ENCODE data around the gene VASN.

VASN gene

DNA sequence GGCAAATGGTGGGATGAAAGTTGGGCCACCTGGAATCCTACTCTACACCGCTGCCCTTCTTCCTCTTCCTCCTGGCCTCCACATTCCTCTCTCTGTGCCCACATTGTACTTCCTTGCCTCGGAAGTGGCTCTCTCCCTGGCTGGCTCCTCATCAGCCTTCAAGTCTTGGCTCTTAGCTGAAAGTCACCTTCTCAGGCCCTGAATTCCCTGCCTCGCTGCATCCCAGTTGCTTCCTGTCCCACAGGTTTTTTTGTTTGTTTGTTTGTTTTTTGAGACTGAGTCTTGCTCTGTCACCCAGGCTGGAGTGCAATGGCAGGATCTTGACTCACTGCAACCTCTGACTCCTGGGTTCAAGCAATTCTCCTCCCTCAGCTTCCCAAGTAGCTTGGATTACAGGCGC, 18.0 kb upstream of the VASN start:
- DNase-seq (ENCODE audit: low read depth in 2 of 2): no peak

DNA sequence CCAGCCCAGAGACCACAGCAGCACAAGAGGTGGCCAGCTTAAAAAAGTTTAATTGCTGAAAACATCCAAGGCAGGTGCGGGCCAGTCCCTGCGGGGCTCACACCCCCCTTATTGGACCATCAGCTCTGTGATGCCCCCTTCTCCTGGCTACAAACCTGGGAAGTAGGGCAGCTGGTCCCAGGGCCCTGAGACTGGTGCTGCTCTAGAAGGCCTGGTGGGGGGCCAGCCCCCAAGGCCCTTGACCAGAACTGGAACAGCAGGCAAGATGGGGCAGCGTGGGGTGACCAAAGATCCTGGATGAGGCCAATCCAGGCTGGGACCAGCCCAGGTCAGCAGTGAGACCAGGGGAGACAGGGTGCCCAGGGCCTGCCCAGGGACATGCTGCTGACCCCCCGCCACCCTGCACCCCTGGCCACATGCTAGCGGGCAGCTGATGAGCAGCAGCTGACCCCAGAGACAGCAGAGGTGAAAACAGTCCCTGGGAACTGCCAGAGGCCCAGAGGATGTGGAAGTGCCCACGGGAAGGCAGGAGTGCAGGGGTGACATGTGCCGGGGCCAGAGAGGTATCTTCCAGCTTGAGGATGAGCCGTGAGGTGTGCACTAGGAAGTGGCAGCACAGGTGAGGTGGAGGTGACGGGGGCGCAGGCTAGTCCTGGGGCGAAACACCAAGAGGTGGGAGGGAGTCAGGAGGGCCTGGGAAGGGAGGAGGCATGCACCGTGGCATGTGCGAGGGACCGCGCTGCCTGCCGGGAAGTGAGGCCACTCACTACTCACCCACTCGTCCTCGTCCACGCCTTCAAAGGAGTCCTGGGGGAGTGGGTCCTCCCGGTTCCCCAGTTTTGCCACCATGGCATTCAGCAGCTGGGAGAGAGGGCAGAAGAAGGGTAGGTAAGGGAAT, 16.9 kb upstream of the VASN start:
- DNase-seq (ENCODE audit: low read depth in 2 of 2): no peak

DNA sequence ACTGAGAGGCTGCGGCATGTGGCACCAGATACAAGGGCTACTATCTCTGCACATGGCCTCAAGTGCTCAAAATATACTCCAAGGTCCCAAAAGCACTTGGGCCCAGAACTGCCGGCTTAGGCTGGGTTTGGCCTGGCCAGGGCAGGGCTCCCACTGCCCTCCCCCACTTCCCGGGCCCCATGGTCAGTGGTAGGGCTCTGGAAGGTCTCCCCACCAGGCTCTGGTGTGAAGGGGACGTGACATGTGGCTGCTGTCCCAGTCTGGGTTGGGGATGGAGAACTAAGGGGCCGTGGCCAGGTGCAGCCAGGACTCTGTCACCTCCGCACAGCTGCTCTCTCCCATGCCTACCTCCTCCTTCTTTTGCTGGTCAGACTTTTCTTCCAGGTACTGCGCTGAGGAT, 14.8 kb upstream of the VASN start:
- DNase-seq (ENCODE audit: low read depth in 2 of 2): no peak

DNA sequence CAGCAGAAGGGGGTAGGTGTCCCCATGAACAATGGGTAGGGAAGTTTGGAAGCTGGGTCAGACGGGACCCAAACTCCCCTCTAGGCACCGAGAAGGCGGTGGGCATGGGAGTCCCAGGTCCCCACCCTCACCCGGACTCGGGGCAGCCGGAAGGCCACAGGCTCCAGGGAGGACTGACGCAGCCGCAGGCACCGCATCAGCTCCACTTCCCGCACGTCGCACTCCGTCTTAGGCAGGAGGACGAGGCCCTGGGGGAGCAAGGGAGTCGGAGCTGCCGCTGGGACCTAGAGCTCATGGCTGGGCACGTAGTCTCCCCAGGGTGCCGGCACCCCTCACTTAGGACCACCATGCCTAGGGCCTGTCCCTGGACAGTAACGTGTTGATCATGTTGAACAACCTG, 13.4 kb upstream of the VASN start:
- DNase-seq (ENCODE audit: low read depth in 2 of 2): no peak

DNA sequence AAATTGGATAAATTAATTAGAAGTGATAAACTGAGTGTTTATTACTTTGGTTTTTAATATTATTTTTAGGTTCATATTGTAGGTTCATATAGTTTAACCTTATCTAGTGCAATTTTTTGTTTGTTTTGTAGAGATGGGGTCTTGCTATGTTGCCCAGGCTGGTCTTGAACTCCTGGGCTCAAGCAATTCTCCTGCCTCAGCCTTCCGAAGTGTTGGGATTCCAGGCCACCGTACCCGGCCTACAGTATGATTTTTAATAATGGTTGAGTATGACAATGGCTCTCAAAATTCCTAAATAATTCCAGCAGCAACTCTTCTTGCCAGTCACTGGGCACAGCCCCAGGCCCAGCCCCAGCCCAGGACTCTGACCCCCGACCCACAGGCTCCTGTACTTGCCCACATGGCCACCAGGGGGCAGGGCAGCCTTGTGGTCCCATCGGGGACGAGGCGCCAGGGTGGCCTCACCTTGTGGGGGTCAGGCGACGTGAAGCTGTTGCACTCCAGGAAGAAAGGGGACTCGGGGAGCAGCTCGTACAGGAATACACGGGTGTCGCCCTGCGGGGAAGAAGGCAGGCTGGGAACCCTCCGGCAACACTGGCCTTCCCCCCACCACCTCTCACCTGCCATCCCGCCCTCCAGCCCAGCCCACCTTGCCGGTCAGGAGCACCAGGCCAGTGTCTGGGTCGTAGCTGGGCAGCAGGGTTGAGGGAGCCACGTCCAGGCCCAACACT, 12.7 kb upstream of the VASN start:
- peak; percentile 50 to 56 for DNase-seq (ENCODE audit: low read depth in 2 of 2)

DNA sequence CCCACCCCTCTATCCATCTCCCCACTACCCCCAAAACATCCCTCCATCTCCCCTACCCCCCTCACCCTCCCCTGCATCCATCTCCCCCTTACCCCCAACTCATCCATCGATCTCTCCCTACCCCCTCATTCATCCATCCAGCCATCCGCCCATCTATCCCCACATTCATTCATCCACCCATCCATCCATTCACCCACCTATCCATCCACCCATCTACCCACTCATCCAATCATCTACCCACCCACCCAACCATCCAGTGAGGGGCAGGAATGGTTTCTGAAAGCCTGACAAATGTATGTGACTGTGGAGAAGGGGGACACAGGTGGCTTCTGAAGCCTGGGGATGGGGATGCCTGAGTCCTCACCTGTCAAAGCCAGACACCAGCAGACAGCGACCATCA, 11.7 kb upstream of the VASN start:
- no peak for DNase-seq (ENCODE audit: low read depth in 2 of 2)

DNA sequence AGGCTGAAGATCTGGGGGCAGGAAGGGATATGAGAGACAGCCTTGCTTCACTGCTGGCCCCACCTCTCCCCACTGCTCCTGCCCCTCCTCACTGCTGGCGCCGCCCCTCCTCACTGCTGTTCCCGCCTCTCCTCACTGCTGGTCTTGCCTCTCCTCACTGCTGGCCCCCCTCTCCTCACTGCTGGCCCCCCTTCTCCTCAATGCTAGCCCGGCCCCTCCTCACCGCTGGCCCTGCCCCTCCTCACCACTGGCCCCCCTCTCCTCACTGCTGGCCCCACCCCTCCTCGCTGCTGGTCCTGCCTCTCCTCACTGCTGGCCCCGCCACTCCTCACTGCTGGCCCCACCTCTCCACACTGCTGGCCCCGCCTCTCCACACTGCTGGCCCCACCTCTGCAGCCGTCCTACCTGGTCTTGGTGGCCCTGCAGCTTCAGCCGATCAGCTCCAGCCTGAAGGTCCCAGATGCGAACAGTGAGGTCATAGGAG, 11.1 kb upstream of the VASN start:
- DNase-seq (ENCODE audit: low read depth in 2 of 2): no peak

DNA sequence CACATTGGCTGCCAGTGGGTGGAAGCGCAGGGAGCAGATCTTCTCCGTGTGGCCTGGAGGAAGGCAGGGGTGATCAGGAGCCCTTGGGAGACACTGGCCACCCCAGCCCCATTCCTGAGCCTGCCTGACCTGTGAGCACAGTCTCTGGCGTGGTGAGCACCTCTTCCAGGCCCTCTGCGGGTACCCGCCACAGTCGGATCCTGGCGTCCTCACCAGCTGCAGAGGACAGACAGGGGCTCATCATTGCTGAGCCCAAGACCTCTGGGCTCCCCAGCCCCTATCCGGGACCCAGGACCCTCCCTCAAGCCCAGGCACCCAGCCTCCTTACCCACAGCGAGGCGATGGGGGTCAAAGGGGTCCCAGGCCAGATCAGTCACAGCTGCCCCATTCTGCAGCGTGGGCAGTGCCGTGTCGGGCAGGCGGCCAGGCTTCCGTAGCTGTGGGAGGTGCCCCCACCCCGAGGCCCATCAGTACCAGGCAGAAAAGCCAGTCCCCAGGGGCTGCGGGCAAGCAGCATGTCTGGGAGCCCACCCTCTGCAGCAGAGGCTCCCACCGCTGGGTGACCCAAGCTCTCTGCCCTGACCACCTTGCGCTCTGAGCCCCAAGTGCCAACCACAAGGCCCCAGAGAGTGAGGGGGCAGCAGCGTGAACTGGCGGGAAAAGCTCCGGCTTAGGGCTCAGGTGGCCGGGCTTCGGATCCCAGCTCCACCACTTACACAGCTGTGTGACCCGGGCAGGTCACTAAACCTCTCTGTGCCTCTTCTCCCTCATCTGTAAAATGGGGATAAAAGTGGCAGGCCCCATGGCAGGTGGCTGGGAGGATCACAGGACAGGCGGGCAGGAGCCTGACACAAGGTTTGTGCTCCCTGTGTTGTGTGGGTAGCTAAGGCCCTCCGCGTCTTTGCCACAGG, 10.4 kb upstream of the VASN start:
- no peak for DNase-seq (ENCODE audit: low read depth in 2 of 2)

DNA sequence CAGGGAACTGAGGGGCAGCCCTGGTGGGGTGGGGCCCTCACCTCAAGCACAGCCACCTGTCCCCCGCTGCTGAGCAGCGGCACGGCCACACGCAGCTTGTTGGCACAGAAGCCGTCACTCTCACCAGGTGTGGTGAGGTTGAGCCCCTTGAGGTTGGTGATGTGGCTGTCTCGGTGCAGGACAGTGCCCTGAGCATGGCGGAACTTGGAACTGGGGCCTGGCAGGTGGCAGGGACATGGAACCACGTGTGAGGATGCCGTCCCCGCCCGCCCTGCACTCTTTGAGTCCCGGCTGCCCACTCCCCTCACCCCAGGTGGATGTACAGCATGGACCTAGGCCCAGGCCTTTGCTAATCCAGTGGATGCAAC, 9.7 kb upstream of the VASN start:
- no peak for DNase-seq (ENCODE audit: low read depth in 2 of 2)

DNA sequence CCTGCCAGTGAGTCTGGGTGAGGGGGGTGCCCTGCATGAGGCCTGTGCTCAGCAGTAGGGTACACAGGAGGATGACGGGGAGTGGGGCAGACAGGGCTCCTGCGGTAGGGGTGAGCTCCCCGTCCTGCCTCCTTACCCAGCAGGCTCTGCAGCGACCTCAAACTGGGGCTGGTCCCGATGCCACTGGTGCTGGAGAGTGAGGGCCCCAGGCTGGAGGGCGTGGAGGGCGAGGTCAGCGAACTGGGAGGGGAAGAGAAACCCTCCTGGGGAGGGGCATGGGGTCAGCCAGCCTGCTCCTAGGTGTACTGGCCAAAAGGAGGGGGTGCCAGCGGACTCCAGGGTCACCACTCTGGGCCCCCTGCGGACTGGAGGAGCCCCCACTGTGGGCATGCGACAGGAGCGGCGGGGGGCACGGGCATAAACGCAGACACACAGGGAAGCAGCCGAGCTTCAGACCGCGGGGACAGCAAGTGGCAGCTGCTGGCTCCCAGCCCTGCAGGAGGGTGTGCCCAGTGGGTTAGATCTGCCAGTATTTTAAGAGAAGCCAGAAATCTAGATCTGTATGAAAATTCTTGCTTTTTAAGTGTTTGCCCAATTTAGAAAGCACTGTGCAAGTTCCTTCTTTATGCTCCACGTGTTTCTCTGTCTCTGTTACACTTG, 9.0 kb upstream of the VASN start:
- DNase-seq (ENCODE audit: low read depth in 2 of 2): no peak

DNA sequence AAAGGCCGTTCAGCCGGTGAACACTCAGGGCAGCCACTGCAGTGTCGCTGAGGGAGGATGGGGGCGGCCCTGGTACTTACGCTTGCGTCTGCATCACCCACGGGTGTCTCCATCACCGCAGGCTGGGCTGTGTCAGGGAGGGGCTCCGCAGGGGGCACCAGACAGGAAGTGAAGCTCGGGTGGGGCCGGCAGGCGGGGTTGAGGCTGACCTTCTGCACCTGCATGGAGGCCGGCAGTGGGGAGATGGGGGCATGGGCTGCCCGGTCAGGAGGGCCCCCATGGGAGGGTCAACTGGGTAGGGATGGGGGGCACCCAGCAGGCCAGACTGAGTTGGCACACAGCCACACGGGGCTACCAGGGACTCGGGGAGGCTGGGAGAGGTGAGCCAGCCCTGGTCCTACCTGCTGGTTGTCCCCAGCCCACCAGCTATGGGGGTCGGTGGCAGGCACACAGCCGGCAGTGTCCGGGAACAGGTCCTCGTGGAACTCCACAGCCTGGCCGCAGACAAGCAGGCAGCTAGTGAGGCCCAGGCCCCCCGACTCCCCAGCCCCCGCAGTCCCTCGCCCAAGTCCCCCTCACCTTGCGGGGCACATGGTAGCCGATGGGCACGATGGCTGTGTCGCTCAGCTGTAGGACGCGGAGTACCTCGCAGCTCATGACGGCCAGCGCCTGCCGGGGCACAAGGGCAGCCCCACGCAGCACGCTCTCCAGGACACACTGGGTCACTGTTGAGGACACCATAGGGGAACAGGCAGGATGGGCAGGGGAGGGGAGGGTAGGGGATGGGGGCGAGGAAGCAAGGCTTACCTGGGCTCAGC, 7.2 kb upstream of the VASN start:
- DNase-seq (ENCODE audit: low read depth in 2 of 2): no peak

DNA sequence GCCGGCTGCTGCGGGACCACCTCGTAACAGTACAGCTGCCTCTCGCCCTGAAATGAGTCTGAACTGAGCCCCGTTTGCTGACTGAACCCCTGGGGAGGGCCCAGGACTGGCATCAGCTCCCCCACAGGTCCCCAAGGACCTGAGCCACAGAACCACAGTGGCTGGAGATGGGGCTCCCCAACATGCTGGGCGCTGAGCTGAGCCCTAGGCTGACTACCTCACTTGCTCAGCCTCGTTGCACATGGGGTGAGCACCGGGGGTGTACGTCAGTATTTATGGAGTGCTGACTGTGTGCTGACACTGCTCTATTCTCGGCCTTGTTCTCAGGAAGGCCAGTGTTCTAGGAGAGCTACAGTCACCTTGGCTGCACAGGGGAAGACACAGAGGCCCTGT, 6.6 kb upstream of the VASN start:
- no peak for DNase-seq (ENCODE audit: low read depth in 2 of 2)

DNA sequence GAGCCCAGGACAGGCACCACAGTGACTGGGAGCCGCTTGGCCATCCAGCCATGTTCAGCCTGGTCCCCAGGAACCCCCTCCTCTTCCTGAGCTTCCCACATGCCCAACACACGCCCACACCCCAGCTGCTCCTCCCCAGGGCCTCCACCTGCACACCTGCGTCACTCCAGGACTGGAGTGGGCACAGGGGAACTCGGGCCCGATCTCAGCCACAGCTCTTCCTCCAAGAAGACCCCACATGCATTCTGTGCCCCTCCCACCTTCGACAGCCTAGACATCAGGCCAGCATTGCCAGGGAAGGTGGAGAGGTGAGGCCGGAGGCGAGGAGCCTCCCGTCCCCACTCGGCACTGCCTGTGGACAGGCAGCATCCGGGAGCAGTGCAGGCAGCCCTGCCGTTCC, 6.0 kb upstream of the VASN start:
- DNase-seq (ENCODE audit: low read depth in 2 of 2): no peak

DNA sequence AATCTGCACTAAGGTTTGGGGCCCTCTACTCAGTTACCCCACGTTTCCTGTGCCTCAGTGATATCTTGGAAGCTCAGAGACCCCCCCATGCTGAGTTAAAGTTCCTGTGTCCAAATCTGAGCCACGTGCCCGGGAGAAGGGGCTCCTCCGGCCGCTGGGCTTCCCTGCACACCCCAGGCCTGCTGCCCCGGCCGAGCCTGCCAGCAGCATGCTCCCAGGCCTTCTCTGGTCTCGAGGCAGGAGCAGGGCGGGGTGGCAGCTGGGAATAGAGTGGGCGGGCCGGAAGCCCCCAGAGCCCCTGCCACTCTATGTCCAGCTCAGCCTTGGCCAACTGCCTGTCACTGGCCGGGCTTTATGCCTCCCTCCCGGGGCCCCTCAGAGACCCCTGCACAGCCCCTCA, 5.6 kb upstream of the VASN start:
- no peak for DNase-seq (ENCODE audit: low read depth in 2 of 2)

DNA sequence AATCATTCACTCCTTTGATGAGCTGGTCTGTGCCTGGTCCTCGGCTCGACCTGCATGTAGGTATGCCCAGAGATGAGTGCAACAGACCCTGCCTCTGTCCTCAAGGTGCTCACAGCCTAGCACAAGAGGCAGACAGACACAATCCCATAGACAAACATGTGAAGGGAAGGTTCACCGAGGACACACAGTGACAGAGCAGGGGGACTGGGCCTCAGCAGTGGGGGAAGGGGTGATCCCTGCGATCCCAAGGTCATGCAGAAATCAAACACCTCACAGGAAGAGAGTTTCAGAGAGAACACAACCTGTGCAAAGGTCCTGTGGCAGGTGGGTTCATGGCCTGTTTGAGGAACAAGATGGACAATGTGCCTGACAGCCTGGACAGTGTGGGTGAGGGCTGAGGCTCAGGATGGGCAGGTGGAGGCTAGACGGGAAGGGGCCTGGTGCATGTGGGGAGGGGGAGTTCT, 4.2 kb upstream of the VASN start:
- DNase-seq (ENCODE audit: low read depth in 2 of 2): no peak

DNA sequence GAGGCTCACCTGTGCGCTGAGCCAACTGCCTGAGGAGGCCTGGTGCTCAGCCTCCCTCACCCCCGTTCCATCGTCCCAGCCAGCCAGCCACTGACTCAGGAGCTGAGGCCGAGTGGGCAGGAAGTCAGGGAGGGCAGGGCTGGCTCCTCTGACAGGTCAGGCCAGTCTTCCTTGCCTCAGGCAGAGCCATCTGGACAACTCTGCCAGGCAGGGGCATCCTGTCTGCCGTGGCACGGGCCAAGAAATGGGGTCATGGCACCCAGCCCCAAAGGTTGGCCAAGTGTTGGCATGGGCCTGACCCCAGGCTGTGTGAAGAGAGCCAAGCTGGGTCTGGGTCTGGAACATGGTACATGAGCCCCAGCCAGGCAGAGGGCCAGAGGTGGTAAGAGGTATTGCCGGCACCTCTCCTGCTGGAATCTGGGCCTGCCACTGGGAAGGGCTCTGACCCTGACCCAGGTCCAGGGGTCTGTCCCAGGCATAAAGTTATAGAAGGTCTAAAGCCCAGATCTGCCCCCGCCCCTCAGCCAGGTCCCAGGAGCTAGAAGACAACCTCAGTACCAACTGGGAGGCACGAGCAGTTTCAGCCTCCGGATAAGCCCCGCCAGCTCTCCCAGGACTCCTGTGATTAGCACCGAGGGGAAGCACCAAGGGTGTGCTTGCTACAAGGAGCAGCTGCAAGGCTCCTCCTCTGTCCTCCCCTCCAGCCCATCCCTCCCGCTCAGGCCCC, 2.5 kb upstream of the VASN start:
- no peak for DNase-seq (ENCODE audit: low read depth in 2 of 2)

DNA sequence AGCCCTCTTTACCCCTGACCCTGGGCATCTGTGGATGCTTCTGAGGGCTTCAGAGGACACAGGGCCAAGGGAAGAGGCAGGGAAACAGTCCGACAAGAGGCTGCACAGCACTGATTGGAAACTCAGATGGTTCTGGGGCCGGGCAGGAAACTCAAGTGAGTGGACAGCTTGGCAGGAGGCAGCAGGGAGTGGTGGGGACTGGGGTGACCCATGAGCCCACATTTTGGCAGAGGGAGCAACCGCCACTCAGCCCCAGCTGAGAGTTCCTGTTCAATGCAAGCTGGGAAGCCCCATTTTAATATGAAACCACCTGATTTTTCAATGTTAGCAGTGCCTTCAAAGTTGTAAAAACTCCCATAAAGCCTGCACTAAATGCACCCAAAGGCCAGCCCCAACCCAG, 1.5 kb upstream of the VASN start:
- no peak for DNase-seq (ENCODE audit: low read depth in 2 of 2)

DNA sequence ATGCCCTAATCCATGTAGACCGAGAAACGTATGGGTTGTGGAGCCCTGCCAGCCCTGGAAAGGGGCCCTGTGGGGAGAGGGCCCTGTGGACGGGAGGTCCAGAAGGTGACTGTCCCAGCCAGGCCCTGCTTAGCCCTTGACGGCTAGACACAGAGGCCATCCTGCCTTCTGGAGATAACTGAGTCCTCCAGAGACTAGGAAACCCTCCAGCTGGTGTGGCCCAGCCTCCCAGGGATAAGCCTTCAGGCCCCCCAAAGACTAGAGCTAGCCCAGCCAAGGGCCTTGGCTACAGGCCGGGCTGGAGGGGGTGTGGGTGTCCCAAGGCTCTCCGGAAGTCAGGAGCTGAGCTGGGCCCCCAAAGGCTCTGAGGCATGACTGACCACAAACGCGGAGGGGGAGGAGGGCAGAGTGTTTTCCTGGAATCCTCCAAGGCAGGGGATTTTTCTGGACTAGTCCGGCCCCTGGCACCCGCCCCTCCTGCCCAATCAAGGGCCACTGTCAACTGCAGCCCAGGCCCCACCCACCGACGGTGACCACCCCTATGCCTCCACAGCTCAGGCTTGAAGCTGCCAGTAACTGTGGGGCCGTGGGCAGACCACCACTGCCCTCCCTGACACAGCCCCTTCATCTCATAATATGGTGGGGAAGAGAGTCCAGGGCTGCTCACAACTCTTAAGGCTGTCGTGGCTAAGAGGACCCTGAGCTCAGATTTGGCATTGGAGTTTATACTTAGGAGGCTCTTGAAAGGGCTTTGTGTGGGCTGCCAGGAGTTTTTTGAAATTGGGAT, 885 bp upstream of the VASN start:
- no peak for DNase-seq (ENCODE audit: low read depth in 2 of 2)

DNA sequence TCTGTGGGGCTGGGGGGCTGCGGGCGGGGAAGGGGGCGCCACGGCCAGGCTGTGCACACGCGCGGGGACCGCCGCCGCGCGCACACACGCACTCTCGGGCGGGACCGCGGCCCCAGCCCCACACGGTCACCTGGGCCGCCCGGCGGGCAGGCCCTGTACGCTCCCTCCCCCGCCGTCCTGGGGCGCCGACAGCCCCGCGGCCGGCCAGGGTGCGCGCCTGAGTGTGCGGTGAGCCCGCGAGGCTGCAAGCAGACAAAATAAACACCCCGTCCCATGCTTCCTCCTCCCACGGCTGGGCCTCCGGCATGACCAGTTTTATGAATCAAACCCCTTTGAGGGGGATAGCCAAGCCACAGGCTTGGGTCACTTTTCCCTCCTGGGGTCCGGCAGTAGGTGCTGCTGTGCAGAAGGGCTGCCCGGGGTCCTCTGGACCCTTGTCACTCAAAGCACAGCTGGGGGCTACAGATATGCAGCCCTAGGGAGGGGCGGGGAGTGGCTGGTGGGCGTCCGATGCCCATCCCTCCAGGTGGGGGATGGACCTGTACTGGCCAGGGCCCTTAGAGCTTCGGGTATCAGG, 441 bp downstream of the VASN start:
- no peak for DNase-seq (ENCODE audit: low read depth in 2 of 2)

Measured in stimulated activated CD4-positive, alpha-beta T cell treated with anti-CD3 and anti-CD28 coated beads, Interleukin-1b, Interleukin-23, amount 100 ng/mL, for 1 hour (primary cell).